Transverse colon (tissue), 3 donors: Measurements from ENCODE around the gene CWC27.

ENCODE experiments used
- EP300 ChIP-seq: sonication (generic); formaldehyde crosslinking; IDR thresholded peaks from one replicate; pipeline ENCODE4 v1.6.1; 2017; ENCODE audit warnings: antibody characterized with exemption, low read depth
- TF ChIP-seq, protein P1 (sequence below), 5 experiments: fragments of 200-600 bp in 3 of 5; fragments of 450-650 bp in 2 of 5; sonication (generic) in 3 of 5; IDR thresholded peaks; 1 replicate in 2 of 5; 2 replicates in 3 of 5; pipeline ENCODE4 v1.5.1; 2016 to 2017; ENCODE audit warnings: antibody characterized with exemption in 5 of 5, inconsistent platforms in 3 of 5, mild to moderate bottlenecking in 2 of 5, moderate library complexity in 1 of 5

DNA sequence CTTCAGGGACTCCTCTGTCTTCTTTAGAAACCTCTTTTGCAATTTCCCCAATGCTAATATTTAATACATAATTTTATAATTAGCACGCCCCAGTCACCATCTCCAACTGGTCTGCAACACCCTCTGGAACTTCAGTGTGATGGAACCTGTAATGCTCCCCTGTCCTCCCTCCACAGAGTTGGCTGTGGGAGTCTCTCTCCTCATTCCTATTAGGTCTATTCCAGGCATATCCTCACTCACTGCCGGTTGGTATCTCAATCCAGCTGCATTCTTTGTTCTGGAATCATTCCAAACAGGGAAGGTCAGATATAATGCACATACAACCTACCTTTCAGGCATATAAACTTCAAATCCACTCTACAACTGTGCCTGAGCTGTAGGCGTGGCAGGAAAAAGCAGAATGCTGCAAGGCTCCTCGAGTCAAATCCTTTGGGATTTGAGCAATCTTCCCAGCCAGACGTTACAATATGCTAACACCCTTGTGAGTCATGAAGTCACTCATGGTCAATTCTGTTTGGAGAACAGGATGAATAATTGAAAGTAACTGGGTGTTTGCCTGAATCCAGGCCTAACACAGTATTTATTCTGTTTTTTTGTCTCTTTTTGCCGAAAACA is 293.8 kb downstream of the CWC27 start:
- TF ChIP-seq, protein P1, sequence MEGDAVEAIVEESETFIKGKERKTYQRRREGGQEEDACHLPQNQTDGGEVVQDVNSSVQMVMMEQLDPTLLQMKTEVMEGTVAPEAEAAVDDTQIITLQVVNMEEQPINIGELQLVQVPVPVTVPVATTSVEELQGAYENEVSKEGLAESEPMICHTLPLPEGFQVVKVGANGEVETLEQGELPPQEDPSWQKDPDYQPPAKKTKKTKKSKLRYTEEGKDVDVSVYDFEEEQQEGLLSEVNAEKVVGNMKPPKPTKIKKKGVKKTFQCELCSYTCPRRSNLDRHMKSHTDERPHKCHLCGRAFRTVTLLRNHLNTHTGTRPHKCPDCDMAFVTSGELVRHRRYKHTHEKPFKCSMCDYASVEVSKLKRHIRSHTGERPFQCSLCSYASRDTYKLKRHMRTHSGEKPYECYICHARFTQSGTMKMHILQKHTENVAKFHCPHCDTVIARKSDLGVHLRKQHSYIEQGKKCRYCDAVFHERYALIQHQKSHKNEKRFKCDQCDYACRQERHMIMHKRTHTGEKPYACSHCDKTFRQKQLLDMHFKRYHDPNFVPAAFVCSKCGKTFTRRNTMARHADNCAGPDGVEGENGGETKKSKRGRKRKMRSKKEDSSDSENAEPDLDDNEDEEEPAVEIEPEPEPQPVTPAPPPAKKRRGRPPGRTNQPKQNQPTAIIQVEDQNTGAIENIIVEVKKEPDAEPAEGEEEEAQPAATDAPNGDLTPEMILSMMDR (IDR thresholded peaks at IDR 0.05), result no peak
- TF ChIP-seq EP300, result no peak
